ENCODE measurements around the gene FCER1G.
"Not testable (repeated sequence)": the region's sequence is repeated elsewhere in the genome, so short reads cannot be mapped to it uniquely, and the experiment has no call there.

Gene FCER1G

DNA sequence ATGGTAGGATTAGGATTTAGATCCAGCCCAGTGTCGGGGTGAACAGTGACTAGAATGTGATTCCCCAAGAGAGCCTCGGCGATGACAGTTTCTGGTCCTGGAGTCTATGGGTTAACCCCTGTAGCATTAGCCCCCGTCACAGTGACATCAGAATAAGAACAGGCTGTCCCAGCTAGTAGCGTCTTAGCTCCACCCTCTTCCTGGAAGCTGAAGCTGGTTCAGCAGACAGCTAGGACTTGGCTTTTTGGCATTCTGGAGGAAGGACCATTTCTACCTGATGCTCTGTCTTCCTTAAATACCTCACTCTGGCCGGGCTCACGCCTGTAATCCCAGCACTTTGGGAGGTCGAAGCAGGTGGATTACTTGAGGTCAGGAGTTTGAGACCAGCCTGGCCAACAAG is 7.9 kb upstream of the FCER1G start:
- no peak for DNase-seq (ENCODE audit: low spot score)

DNA sequence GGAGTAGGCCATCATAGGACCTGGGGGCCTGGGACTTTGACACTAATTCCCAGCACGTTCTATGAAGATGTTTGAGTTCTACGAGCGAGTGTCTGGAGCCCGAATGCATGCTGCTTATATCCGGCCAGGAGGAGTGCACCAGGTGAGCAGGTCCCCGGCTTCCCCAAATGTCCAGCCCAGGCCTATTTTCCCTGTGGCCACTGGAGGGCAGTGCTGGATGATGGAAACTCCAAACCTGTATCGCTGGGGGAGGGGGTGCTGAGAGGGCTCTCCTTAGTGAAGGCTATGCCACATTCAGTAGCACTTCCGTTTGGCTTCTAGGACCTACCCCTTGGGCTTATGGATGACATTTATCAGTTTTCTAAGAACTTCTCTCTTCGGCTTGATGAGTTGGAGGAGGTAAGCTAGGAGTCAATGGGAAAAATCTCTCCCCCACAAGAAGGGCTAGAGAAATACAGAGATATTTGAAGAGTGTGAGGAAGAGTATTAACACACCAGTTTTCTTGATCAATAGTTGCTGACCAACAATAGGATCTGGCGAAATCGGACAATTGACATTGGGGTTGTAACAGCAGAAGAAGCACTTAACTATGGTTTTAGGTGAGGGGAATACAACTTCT is 5.2 kb upstream of the FCER1G start:
- no peak for DNase-seq (ENCODE audit: low spot score)

DNA sequence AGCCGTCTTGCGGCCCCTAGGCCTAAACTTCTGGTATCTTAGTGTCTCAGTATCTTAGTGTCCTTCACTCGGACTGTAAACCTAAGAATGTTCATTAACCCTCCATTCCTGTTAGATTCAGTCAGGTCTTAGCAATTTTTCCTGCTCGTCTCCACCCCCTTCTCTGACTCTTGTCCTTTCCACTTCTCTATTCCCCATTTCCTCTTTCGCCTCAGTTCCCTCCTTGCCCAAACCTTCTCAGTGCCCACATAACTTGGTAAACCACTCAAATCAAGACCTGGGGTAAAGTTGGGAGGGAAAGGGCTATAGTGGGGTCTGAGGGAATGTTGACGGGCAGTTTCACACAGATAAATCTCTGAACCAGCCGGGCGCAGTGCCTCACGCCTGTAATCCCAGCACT is 726 bp upstream of the FCER1G start:
- no peak for DNase-seq (ENCODE audit: low spot score)

DNA sequence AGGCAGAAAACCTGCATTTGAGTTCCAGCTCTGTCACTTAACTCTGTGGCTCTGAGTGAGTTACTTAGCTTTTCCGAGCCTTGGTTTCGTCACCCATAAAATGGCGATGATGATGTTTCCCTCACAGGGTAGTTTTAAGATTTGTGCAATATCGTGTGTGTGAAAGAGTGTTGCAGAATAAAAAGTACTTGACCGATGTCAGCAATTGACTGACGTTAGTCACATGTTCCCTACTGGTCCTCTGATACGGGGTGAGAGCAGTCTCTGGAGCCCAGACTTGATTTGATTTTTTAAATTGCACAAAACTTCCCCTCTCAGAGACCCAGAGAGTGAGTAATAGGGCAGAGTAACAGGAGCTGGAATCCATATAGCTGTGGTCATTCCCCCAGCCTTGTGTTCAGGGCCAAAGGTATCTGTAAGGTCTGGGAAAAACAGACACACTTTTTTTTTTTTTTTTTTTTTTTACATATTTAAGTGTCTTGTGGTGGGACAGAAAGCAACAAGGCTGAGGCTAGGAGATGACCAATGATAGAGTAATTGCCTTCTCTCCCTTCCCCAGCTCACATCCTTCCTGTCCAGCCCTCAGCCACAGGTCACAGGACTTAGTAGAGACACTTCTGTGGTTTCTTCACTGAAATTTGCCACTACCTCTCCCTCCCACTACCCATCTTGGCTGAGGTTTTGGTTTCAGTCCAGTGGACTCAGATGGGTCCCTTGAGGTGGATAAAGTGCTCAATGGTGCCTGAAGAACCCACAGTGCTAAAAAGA is 2.0 kb downstream of the FCER1G start:
- no peak for DNase-seq (ENCODE audit: low spot score)

DNA sequence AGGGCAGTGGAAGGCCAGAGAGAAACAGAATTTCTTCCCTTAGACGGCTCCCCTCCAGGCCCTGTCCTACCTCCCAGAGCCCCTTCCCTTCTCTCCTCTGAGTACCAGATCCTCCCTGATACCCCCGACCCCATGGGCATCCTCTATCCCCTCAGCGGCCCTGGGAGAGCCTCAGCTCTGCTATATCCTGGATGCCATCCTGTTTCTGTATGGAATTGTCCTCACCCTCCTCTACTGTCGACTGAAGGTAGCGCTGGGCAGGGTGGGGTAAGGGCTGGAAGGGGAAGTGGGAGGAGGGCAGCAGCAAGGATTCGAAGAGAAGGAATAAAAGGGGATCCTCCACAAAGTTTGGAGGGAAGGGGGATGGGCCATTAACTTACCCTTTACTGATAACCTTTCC is 2.7 kb downstream of the FCER1G start:
- no peak for DNase-seq (ENCODE audit: low spot score)

DNA sequence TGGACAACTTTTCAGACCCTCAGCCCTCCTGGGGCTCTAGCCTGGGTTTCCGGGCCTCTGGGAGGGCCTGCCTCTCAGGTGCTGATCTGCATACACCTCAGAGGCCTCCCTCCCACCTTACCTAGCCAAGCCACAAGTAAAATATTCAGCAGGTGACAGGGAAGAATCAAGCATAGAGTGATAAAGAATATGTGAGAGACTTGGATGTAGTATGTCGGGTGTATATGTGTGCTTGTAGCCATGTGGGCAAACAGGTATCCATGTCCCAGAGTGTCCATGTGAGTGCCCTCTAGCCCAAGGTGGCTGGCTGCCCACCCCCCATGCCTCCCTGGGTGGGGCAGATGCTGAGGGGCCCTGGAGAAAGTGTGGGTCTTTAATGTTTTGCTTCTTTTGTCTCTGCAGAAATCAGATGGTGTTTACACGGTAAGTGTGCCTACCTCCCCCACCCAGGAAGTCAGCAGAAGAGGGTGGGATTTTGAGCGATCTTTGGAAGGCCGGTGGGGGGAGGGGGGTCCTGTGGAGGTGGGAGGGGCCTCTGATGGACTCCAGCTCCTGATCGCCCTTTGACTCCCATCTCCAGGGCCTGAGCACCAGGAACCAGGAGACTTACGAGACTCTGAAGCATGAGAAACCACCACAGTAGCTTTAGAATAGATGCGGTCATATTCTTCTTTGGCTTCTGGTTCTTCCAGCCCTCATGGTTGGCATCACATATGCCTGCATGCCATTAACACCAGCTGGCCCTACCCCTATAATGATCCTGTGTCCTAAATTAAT is 3.4 kb downstream of the FCER1G start:
- no peak for DNase-seq (ENCODE audit: low spot score)

DNA sequence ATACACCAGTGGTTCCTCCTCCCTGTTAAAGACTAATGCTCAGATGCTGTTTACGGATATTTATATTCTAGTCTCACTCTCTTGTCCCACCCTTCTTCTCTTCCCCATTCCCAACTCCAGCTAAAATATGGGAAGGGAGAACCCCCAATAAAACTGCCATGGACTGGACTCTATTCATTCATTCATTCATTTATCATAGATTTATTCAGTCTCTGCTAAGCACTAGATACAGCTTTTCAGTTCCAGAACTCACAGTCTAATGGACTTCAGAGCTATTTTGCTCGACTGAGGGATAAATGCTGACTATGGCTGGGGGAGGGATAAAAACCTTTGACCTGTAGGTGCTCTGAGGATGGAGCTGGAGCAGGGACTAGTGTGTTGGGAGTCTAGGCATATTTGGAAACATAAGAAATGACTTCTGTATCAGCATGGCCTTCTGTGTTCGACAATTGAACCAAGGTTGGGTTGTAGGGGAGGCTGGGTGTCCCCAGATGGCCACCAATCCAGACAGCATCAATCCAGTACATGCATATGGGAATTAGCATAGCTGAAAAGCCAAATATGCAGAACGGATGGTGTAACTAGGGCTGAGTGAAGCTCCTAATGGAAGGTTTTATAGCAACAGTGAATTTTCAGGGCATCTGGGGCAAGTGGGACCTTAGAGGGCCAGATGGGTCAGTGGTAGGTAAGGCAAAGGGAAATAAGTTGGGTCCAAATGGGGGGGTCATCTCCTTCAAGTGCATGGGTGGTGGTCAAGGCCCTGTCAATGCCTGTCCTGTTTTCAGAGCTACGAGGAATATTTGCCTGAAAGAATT is 4.2 kb downstream of the FCER1G start:
- no peak for DNase-seq (ENCODE audit: low spot score)

DNA sequence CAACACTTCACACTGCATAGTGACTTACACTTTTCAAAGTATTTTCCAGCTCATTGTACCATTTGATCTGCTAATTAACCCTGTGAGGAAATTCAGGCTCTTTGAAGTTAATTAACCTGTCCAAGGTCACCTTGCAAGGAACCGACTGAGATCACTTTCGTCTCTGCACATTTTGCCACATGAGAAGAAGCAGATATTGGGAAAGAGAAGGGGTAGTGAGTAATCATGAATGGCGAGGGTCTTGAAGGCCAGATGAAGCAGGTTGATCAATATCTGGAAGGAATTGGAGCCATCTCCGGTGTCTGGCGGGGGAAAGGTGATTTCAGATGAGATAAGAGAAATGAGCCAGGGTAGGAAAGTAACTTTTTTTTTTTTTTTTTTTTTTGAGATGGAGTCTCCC is 4.9 kb downstream of the FCER1G start:
- DNase-seq (ENCODE audit: low spot score), result no peak

DNA sequence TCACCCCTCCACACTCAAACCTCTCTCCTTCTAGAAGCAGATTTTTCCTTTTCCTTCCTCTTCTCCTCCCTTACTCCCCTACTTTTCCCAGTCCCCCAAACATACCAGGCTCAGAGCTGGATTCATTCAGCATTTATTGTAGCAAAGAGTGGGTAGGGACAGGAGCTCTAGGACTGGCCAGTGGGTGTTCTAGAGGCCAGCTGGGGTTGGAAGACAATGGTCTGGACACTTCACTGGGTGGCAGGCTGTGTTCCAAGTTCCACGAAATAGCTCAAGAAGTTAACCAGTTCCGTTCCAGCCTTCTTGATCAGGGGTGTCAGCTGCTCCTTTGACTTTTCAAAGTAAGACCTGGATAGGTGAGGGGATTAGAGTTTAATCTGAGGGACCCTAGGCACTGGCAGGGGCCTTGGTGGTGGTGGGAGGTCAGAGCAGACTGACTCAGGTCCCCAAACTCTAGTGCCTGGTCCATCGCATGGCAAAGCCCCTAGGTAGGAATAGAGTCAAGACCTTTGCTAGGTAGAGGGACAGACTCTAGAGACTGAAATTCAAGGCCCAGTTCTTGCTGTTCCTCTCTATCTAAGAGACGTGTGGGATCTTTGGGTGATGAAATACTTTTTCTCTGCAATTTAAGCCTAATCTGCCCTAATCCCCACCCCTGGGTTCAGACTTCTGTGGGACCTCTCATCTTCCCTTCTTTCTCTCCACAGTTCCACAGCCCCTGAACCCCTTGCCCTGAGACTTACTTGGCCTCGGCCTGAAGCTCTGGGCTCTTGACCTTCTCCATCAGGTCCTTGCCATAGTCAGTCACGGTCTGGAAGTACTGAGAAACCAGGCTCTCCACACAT is 7.3 kb downstream of the FCER1G start:
- DNase-seq (ENCODE audit: low spot score), result no peak

DNA sequence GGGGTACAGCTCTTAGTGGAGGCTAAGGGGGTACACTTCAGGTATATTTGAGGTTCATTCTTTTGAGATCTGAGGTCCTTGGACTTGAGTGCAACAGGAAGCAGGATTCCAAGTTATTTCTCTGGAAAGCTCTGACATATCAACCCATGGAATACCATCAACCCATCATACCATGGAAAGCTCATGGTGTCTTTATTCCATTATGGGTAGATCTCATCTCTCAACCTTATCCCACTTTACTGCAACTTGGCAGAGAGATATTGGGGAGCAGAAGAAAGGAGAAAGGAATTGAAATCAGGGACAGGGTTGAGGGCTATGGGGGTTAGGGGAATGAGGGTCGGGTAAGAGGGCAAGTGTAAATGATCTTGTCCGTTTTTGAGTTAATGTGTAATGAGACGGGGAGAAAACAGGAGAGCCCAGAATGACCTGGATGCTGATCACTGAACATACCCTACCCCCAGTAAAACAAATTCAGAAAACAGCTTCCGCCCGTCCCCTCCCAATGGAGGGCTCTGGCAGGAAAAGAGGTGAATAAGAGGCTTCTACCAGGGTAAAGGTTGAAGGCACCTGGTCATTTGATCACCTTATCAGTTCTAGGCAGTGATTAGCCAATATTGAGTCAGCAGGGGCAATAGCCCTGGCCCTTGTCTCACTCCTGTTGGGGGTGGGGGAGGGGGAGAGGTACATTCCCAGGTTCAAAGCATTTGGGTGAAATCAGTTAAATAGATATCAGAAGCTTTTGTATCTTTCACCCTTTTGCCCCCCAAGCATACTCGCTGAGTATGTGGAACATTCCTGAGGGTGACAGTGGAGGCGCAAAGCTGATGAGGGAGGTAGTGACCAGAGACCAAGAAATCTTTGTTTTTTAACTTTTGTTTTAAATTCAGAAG is 9.0 kb downstream of the FCER1G start:
- no peak for DNase-seq (ENCODE audit: low spot score)

DNA sequence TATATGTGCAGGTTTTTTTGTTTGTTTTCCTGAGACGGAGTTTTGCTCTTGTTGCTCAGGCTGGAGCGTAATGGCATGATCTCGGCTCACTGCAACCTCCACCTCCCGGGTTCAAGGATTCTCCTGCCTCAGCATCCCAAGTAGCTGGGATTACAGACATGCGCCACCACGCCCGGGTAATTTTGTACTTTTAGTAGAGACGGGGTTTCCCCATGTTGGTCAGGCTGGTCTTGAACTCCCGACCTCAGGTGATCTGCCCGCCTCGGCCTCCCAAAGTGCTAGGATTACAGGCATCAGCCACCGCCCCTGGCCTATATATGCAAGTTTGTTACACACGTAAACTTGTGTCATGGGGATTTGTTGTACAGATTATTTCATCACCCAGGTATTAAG is 9.6 kb downstream of the FCER1G start:
- not testable (repeated sequence) for DNase-seq (ENCODE audit: low spot score)

DNA sequence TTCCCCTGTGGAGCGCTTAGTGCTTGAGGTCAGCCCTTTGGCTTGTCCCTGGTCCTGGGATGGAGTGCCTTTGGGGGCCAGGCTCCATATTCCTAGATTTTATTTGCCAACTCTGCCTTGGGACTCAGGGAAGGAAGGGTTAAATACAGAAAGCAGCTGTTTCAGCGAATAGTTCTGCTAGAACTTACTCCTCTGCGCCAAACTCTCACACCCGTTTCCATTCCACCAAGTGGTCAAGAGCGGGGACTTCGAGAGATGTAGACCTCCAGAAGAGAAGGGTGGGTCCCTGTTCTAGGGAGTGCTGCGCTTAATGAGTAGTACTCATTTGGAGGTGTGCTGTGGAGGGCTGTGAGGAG is 10.1 kb downstream of the FCER1G start:
- DNase-seq (ENCODE audit: low spot score), result no peak

DNA sequence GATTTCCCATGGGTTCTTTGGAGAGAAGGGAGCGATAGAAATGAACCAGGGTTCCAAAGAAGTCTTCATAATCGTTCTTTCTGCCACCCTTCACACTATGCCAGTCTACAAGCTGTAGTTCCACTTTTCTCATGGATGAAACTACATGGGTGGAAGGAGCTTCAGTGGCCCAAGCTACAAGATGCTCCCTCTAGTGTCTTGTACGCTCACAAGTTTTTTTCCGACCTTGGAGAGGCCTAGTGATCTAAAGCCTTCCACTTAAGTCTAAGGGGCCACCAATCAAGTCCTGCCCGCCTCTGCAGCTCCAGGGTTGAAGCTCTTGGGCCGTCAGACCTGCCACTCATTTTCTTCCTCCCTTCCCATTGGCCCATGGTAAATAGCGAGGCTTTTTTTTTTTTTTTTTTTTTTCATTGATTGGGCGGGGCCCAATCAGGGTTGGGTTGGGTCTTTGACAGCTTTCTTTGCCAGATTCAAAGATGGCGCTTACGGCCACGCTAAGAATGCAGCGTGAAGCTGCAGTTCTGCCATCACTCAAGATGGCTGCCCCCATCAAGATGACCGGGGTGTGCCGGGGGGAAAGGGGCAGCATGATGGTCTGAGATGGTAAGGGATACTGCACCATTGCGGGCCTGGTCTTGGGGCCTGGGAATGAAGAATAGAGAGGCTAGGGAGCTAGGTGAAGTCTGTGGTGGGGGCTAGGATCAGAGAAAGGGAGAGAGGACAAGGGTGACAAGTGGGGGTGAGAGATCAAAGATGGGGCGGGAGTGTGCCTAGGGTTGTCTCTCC is 10.6 kb downstream of the FCER1G start, which contains the start of gene TOMM40L:
Gene TOMM40L, plus strand, starts transcription at position 527 of the 786 bp plus-strand sequence. CDS start 430 bp downstream, outside the sequence.
- DNase-seq (ENCODE audit: low spot score), result peak; percentile 87

DNA sequence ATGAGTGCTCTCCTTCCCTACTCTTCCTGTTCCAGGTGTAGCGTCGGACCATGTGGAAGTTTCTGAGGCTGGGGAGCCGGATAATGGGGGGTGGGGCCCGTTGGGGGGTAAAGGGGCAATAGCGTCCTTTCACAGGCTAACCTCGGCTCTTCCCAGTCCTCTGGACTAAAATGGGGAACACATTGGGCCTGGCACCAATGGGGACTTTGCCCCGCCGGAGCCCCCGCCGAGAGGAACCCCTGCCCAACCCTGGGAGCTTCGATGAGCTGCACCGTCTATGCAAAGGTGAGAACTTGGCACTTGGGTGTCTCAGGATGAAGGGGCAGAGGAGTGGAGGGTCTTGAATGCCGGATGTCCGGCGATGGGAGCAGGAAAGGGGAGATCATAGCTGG is 11.2 kb downstream of the FCER1G start:
- DNase-seq (ENCODE audit: low spot score), result no peak

DNA sequence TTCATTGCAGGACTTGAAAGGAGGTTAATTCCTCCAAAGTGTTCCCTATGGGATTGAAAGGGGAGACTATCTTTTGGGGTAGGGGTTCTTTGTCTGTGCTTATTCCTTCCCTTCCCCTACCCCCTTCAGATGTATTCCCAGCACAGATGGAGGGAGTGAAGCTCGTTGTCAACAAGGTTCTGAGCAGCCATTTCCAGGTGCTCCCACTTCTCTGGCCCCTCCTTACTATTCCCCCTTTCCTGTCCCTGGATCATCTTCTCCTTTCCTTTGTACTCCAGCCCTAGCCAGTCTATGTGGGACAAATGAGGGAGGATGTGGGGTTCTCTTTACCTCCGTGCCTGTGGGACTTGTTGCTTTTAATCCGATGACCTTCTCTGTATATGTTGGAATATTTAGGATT is 11.7 kb downstream of the FCER1G start:
- DNase-seq (ENCODE audit: low spot score), result no peak

DNA sequence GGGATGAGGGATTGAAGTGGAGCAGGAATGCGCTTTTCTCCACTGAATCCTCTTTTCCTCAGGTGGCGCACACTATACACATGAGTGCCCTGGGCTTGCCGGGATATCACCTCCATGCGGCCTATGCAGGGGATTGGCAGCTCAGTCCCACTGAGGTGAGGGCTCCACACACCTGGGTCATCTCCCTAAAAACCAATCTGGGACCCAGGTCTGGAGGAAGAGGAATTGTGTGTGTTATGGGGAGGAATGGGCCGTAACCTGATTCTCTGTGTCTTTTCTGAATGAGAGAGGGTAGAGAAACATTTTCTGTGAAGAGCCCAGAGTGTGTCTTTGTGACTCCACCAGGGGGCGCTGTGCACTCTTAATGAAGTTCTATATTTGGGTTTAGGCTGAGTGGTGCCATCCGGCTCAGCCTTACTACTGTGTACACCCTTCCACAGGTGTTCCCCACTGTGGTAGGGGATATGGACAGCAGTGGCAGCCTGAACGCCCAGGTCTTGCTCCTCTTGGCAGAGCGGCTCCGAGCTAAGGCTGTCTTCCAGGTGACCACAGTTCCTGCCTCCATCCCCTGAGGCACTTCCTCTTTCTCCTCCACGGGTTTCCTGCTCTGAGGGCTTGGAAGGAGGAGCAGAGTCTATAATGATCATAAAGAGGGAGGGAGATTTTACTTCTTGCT is 12.2 kb downstream of the FCER1G start:
- peak; percentile 83 for DNase-seq (ENCODE audit: low spot score)

DNA sequence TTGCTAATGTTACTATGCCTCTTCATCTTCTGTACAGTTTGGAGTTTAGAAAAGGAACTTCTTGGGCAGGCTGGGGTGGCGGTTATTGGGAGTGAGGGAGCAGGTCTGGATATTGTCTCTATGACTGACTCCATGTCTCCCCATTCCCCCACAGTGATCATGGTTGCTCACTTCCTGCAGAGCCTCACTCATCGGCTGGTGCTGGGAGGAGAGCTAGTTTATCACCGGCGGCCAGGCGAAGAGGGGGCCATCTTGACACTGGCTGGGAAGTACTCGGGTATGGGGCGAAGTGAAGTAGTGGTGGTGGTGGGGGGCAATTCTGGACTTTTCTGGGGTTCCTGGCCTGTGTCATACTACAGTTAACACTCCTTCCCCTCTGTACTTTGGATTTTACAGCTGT is 12.9 kb downstream of the FCER1G start:
- DNase-seq (ENCODE audit: low spot score), result no peak

DNA sequence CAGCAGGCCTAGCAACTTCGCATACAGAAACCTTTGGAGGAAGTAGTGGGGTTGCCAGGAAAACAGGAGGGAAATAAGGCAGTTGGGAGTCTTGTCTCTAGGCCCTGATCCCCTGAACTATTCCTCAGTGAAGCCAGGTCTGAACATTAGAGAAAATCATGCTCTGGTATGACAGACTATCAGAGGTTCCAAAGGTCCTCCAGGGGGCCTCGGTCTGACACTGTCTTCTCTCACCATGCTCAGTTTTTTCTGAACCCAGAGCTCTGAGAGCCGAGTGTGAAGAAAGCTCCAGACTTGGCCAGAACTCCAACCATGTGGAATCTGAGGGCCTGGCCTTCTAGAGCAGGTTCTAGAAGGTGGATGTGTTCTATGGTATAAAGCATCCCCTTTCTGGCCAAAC is 14.8 kb downstream of the FCER1G start:
- DNase-seq (ENCODE audit: low spot score), result no peak

DNA sequence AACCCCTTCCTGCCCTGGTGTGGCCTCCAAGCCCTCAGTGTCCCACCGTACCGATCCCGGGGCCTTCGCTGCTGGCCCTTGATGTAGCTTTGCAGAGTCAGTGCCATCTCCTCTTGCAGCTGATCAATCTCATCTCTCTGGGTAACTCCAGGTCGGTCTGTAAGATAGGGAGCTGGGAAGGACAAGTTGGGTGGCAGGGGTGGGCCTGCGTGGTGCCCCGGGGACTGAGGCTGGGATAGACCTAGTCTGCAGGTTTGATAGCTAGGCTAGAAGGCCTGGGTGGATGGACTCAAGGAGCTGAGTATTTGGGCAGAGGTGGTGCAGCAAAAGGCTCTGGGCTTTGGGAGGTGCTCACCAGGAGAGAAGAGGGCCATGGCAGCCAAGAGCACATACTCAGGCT is 15.7 kb downstream of the FCER1G start:
- no peak for DNase-seq (ENCODE audit: low spot score)
